OCI-M2 (cell line): ENCODE results near the gene PCSK7.
"Not testable (repeated sequence)": the region's sequence is repeated elsewhere in the genome, so short reads cannot be mapped to it uniquely, and the experiment has no call there.

Experiments
- DNase-seq: peaks from one replicate; lab custom pipeline; 2025; ENCODE audit not compliant: unreplicated experiment; lab: John Stamatoyannopoulos, UW

Gene PCSK7

GRCh38 chr11:117185736-117186430, 46.0 kb downstream of the PCSK7 start:
- DNase-seq: no peak

- DNase-seq: no peak
Measured at GRCh38 chr11:117183724-117184349, 48.0 kb downstream of the PCSK7 start.

- DNase-seq: not testable (repeated sequence)
Measured at GRCh38 chr11:117183178-117183577, 48.7 kb downstream of the PCSK7 start.

- DNase-seq: no peak
Measured at GRCh38 chr11:117182551-117182935, 49.3 kb downstream of the PCSK7 start.

- no peak for DNase-seq
Measured at GRCh38 chr11:117181586-117182550, 50.0 kb downstream of the PCSK7 start.

- DNase-seq: no peak
Measured at GRCh38 chr11:117180661-117181585, 51.0 kb downstream of the PCSK7 start.

- no peak for DNase-seq
Measured at GRCh38 chr11:117180020-117180419, 51.9 kb downstream of the PCSK7 start.

- DNase-seq: no peak
Measured at GRCh38 chr11:117179048-117179999, 52.5 kb downstream of the PCSK7 start.

- DNase-seq: peak; percentile 29
Measured at GRCh38 chr11:117178210-117179034, 53.5 kb downstream of the PCSK7 start, which contains the start of gene SIDT2. Gene SIDT2, plus strand, starts transcription at chr11:117178743. Its CDS starts 521 bp downstream, at chr11:117179264.

- no peak for DNase-seq
Measured at GRCh38 chr11:117177534-117178209, 54.2 kb downstream of the PCSK7 start.

- no peak for DNase-seq
Measured at GRCh38 chr11:117176186-117176585, 55.7 kb downstream of the PCSK7 start.

GRCh38 chr11:117175781-117176180, 56.1 kb downstream of the PCSK7 start:
- no peak for DNase-seq

- DNase-seq: no peak
Measured at GRCh38 chr11:117175104-117175503, 56.8 kb downstream of the PCSK7 start.

- DNase-seq: no peak
Measured at GRCh38 chr11:117172724-117173421, 59.0 kb downstream of the PCSK7 start.

- no peak for DNase-seq
Measured at GRCh38 chr11:117171404-117172061, 60.3 kb downstream of the PCSK7 start.

- DNase-seq: no peak
Measured at GRCh38 chr11:117171007-117171403, 60.9 kb downstream of the PCSK7 start.

GRCh38 chr11:117170210-117170609, 61.7 kb downstream of the PCSK7 start:
- no peak for DNase-seq
